Loucy (cell line): ENCODE data around the gene STPG1.

Source experiments
- H2AFZ ChIP-seq: fragments of 200-600 bp; sonication (generic); 2 replicates; pipeline ENCODE4 v1.6.0; 2016; ENCODE audit warnings: antibody characterized with exemption, mild to moderate bottlenecking, low read length, moderate library complexity
- H3F3A ChIP-seq: fragments of 200-600 bp; 2 replicates; pipeline ENCODE4 v1.6.0; 2016; ENCODE audit warnings: antibody characterized with exemption, low read depth, mild to moderate bottlenecking
- H3K27me3 ChIP-seq: fragments of 200-600 bp; sonication (generic); 2 replicates; pipeline ENCODE4 v1.6.1; 2014; ENCODE audit warnings: low read length, mild to moderate bottlenecking; ENCODE audit not compliant: insufficient read depth, poor library complexity, severe bottlenecking
- H3K36me3 ChIP-seq: fragments of 200-600 bp; sonication (generic); 2 replicates; pipeline ENCODE4 v1.6.1; 2016; ENCODE audit warnings: low read length; ENCODE audit not compliant: insufficient read depth
- H3K4me1 ChIP-seq: fragments of 200-600 bp; sonication (generic); 2 replicates; pipeline ENCODE4 v1.5.1; 2014; ENCODE audit warnings: low read length, mild to moderate bottlenecking; ENCODE audit not compliant: insufficient read depth, poor library complexity, severe bottlenecking
- H3K4me2 ChIP-seq: fragments of 200-600 bp; sonication (generic); 2 replicates; pipeline ENCODE4 v1.6.0; 2014; ENCODE audit warnings: antibody characterized with exemption, low read length, low read depth, mild to moderate bottlenecking; ENCODE audit not compliant: poor library complexity, severe bottlenecking
- H3K4me3 ChIP-seq: fragments of 200-600 bp; sonication (generic); 2 replicates; pipeline ENCODE4 v1.5.1; 2014; ENCODE audit warnings: low read length, mild to moderate bottlenecking, mixed read lengths; ENCODE audit not compliant: poor library complexity, severe bottlenecking
- H3K79me2 ChIP-seq: fragments of 200-600 bp; sonication (generic); 2 replicates; pipeline ENCODE4 v1.6.1; 2014; ENCODE audit warnings: low read length; ENCODE audit not compliant: insufficient read depth
- H3K9ac ChIP-seq: fragments of 200-600 bp; sonication (generic); 2 replicates; pipeline ENCODE4 v1.6.0; 2014; ENCODE audit warnings: mild to moderate bottlenecking, low read depth, low read length, moderate library complexity; ENCODE audit not compliant: poor library complexity, severe bottlenecking
- H3K9me2 ChIP-seq: fragments of 200-600 bp; sonication (generic); replicated peaks from 2 replicates; pipeline ENCODE4 v1.6.1; 2016; ENCODE audit warnings: low read depth, low read length, mixed read lengths
- H3K9me3 ChIP-seq: fragments of 200-600 bp; sonication (generic); 2 replicates; pipeline ENCODE4 v1.6.1; 2014; ENCODE audit warnings: mild to moderate bottlenecking, antibody characterized with exemption, low read length, low read depth; ENCODE audit not compliant: insufficient read depth
- H4K20me1 ChIP-seq: fragments of 200-600 bp; sonication (generic); 2 replicates; pipeline ENCODE4 v1.6.0; 2014; ENCODE audit warnings: antibody characterized with exemption, low read length, mild to moderate bottlenecking; ENCODE audit not compliant: insufficient read depth, poor library complexity, severe bottlenecking
- EZH2phosphoT487 ChIP-seq: fragments of 200-600 bp; IDR thresholded peaks from 2 replicates; pipeline ENCODE4 v1.6.1; 2018; ENCODE audit warnings: antibody characterized with exemption, mild to moderate bottlenecking, moderate library complexity, borderline replicate concordance
- TF ChIP-seq, protein P1 (sequence below): fragments of 200-600 bp; sonication (generic); conservative IDR thresholded peaks from 2 replicates; pipeline ENCODE4 v1.5.1; 2014; ENCODE audit warnings: mild to moderate bottlenecking, antibody characterized with exemption, low read length

STPG1 gene

DNA sequence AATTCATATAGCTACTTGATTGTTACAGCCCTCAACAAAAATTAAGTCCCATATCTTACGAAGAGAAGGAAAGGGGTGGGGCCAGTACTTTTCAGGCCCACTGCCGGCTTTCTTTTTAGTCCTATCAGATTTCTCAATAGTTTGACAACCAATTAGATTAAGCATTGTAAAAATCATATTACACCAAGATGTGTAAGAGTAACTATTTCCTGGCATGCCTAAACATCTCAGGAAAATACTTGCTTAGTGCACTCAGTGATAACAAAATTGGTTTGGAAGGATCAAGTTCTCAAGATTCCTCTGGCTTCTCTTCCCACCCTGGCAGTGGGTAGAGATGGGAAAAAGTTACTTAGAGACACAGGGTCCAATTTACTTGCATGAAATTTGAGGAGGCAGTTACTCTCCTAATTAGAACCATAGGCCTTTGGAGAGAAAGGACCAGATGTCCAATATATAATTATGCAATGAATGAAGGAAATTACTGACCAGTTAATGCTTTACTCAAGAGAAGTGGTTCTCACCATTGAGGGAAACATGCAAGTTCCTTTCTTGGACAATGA lies 30.1 kb downstream of the STPG1 start:
- no peaks in the 10 kb centered on the region for H3F3A ChIP-seq
- H3K9ac ChIP-seq, result no peak overlapping the region
- H2AFZ ChIP-seq, result no peak overlapping the region
- no peaks in the 10 kb centered on the region for H3K9me2 ChIP-seq
- no peaks in the 10 kb centered on the region for H3K79me2 ChIP-seq
- TF ChIP-seq, protein P1, sequence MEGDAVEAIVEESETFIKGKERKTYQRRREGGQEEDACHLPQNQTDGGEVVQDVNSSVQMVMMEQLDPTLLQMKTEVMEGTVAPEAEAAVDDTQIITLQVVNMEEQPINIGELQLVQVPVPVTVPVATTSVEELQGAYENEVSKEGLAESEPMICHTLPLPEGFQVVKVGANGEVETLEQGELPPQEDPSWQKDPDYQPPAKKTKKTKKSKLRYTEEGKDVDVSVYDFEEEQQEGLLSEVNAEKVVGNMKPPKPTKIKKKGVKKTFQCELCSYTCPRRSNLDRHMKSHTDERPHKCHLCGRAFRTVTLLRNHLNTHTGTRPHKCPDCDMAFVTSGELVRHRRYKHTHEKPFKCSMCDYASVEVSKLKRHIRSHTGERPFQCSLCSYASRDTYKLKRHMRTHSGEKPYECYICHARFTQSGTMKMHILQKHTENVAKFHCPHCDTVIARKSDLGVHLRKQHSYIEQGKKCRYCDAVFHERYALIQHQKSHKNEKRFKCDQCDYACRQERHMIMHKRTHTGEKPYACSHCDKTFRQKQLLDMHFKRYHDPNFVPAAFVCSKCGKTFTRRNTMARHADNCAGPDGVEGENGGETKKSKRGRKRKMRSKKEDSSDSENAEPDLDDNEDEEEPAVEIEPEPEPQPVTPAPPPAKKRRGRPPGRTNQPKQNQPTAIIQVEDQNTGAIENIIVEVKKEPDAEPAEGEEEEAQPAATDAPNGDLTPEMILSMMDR, result no peak
- TF ChIP-seq EZH2phosphoT487, result no peak
- H3K4me2 ChIP-seq, result no peak overlapping the region
- H3K9me3 ChIP-seq, result no peaks in the 10 kb centered on the region
- H3K36me3 ChIP-seq, result no peaks in the 10 kb centered on the region
- H3K4me1 ChIP-seq, result no peaks in the 10 kb centered on the region
- no peaks in the 10 kb centered on the region for H3K27me3 ChIP-seq
- no peak overlapping the region for H3K4me3 ChIP-seq
- no peaks in the 10 kb centered on the region for H4K20me1 ChIP-seq

DNA sequence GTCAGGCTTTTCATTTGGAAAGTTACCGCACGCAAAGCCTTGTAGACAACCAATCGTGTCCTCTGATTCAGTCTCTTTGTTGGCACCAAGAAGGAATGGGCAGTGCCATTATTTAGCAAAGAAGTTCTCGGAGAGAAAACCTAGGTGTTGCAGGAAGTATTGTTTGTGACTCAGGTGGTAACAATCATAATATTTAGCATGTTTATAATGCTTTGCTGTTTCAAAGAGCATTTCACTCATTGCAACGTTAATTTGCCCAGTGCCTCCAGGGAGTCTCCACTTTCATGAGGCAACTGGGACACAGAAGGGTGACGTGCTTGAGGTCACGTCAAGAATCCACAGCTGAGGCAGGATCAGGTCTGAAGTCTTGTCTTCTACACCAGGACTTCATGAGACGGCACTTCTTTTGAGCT lies 31.4 kb downstream of the STPG1 start:
- Histone ChIP-seq H3K4me2 (no peak overlapping the region), H2AFZ (no peak overlapping the region), H3F3A (no peaks in the 10 kb centered on the region), H3K27me3 (no peaks in the 10 kb centered on the region), H3K9me2 (no peaks in the 10 kb centered on the region), H3K36me3 (no peaks in the 10 kb centered on the region), H3K4me3 (no peak overlapping the region), H4K20me1 (no peaks in the 10 kb centered on the region), H3K79me2 (no peaks in the 10 kb centered on the region), H3K9me3 (no peaks in the 10 kb centered on the region), H3K4me1 (no peaks in the 10 kb centered on the region), H3K9ac (no peak overlapping the region)
- no peak for TF ChIP-seq EZH2phosphoT487
- TF ChIP-seq, protein P1, result no peak

DNA sequence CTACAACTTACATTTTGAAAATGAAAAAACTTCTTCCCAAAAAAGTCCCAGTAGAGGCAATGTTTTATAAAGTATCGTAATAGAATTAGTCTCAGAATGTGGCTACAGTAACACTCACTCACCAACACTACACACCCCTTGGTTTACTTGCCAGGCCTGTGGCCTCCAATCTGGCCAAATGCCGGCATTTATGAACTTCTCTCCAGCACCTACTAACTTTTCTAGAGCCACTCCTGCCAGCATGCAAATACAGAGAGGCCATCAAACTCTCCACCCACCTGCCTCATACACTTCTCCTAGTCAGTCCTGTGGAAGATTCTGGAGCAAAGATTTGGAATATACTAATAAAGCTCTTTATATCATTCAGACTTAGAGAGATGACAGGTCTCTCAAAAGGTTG lies 32.3 kb downstream of the STPG1 start:
- Histone ChIP-seq H3K36me3 (no peaks in the 10 kb centered on the region), H3F3A (no peaks in the 10 kb centered on the region), H3K4me3 (no peak overlapping the region), H3K79me2 (no peaks in the 10 kb centered on the region), H3K9me3 (no peaks in the 10 kb centered on the region), H2AFZ (no peak overlapping the region), H3K9ac (no peak overlapping the region), H3K4me1 (no peaks in the 10 kb centered on the region), H3K9me2 (no peaks in the 10 kb centered on the region), H3K4me2 (no peak overlapping the region), H3K27me3 (no peaks in the 10 kb centered on the region), H4K20me1 (no peaks in the 10 kb centered on the region)
- TF ChIP-seq, protein P1, result no peak
